Left ventricle myocardium inferior (tissue), 1 donor: ENCODE data around the gene ST6GALNAC2. TPM values are rescaled to one million over a fixed set of nuclear protein-coding genes. Genes with fewer than 3 reads are reported as not detected.

ENCODE experiments used
- DNase-seq: peaks from one replicate; pipeline ENCODE4 v3.0.0-alpha.2; 2020
- H3K27ac ChIP-seq: fragments of 200-600 bp; replicated peaks from 2 replicates; pipeline ENCODE4 v1.8.0; 2021
- H3K27me3 ChIP-seq: fragments of 200-600 bp; 2 replicates; pipeline ENCODE4 v1.8.0; 2021; ENCODE audit warnings: low read depth
- H3K36me3 ChIP-seq: fragments of 200-600 bp; 2 replicates; pipeline ENCODE4 v1.8.0; 2021
- H3K4me1 ChIP-seq: fragments of 200-600 bp; 2 replicates; pipeline ENCODE4 v1.8.0; 2021
- H3K4me3 ChIP-seq: fragments of 200-600 bp; 2 replicates; pipeline ENCODE4 v1.8.0; 2021; ENCODE audit warnings: mild to moderate bottlenecking, moderate library complexity
- H3K9me3 ChIP-seq: fragments of 200-600 bp; replicated peaks from 2 replicates; pipeline ENCODE4 v1.8.0; 2021
- CTCF ChIP-seq: fragments of 200-600 bp; IDR thresholded peaks from 2 replicates; pipeline ENCODE4 v1.8.0; 2021; ENCODE audit warnings: antibody characterized with exemption, mild to moderate bottlenecking, borderline replicate concordance
- intact Hi-C: fragments of 100-400 bp; cut with micrococcal nuclease; formaldehyde crosslinking; loops from one replicate; pipeline ENCODE4 v1.11.0; 2022
- total RNA-seq: library from RNA; stranded (reverse); fragmentation: NEBNext Ultra II Directional; extraction: Animal tissue kit (Norgen Biotek cat#: 25700); gene quantifications from one replicate; pipeline ENCODE4 v1.2.1, GENCODE V29; 2021
- donor health status: DM: no; HTN: yes; CAD: no; lungs with severe emphysema.

The ST6GALNAC2 gene
- total RNA-seq, 1 donor from 2014 or later = 4.3 TPM

GRCh38 chr17:76627510-76627909 lies 41.9 kb upstream of the ST6GALNAC2 start:
- H3K27ac ChIP-seq = no peak overlapping the region
- no peak for TF ChIP-seq CTCF
- DNase-seq = no peak
- H3K9me3 ChIP-seq = no peaks in the 10 kb centered on the region
- intact Hi-C loops = no loop called here
- H3K36me3 ChIP-seq = no peaks in the 10 kb centered on the region
- H3K4me1 ChIP-seq = peaks cover 4% of the 10 kb centered on the region
- no peak overlapping the region for H3K4me3 ChIP-seq
- H3K27me3 ChIP-seq = no peaks in the 10 kb centered on the region

GRCh38 chr17:76626442-76626841 lies 40.8 kb upstream of the ST6GALNAC2 start:
- Histone ChIP-seq H3K4me3 (no peak overlapping the region), H3K36me3 (no peaks in the 10 kb centered on the region), H3K4me1 (peaks cover 4% of the 10 kb centered on the region), H3K27me3 (no peaks in the 10 kb centered on the region), H3K9me3 (no peaks in the 10 kb centered on the region), H3K27ac (no peak overlapping the region)
- DNase-seq = no peak
- TF ChIP-seq CTCF = no peak
- intact Hi-C loops = no loop called here

GRCh38 chr17:76625496-76625895 lies 39.8 kb upstream of the ST6GALNAC2 start:
- H3K27me3 ChIP-seq = no peaks in the 10 kb centered on the region
- DNase-seq = no peak
- peaks cover 4% of the 10 kb centered on the region for H3K4me1 ChIP-seq
- no peak overlapping the region for H3K27ac ChIP-seq
- intact Hi-C loops = no loop called here
- H3K9me3 ChIP-seq = no peaks in the 10 kb centered on the region
- TF ChIP-seq CTCF = no peak
- no peaks in the 10 kb centered on the region for H3K36me3 ChIP-seq
- H3K4me3 ChIP-seq = no peak overlapping the region

- no peaks in the 10 kb centered on the region for H3K9me3 ChIP-seq
- no peak overlapping the region for H3K4me3 ChIP-seq
- no peaks in the 10 kb centered on the region for H3K36me3 ChIP-seq
- DNase-seq = peak; percentile 78
- no peaks in the 10 kb centered on the region for H3K27me3 ChIP-seq
- peaks cover 4% of the 10 kb centered on the region for H3K4me1 ChIP-seq
- no peak overlapping the region for H3K27ac ChIP-seq
- intact Hi-C loops = no loop called here
- peak; percentile 98 for TF ChIP-seq CTCF
Measured at GRCh38 chr17:76623271-76624146, 37.8 kb upstream of the ST6GALNAC2 start.

GRCh38 chr17:76617838-76618237 lies 32.2 kb upstream of the ST6GALNAC2 start:
- Histone ChIP-seq H3K27me3 (no peaks in the 10 kb centered on the region), H3K4me3 (no peak overlapping the region), H3K9me3 (no peaks in the 10 kb centered on the region), H3K4me1 (no peaks in the 10 kb centered on the region), H3K27ac (no peak overlapping the region), H3K36me3 (no peaks in the 10 kb centered on the region)
- DNase-seq = no peak
- intact Hi-C loops = no loop called here
- no peak for TF ChIP-seq CTCF
